Sigmoid colon (tissue), 7 donors: Measurements from ENCODE around the gene C1QTNF8. TPM values are rescaled to one million over a fixed set of nuclear protein-coding genes. Genes with fewer than 3 reads are reported as not detected.
A peak's percentile ranks its signal among the peaks of the same experiment; 100 is the strongest.

Experiments
- DNase-seq: peaks from one replicate; pipeline ENCODE4 v3.0.0-alpha.2; 2019
- H3K27ac ChIP-seq, 4 donors: fragments of 200-600 bp; sonication (generic); one replicate each; pipeline ENCODE4 v1.5.1; 2016 to 2019; ENCODE audit warnings: mild to moderate bottlenecking in 1 of 4
- H3K27me3 ChIP-seq, 3 donors: fragments of 200-600 bp; sonication (generic); one replicate each; pipeline ENCODE4 v1.5.1; 2019; ENCODE audit warnings: mild to moderate bottlenecking in 1 of 3
- H3K36me3 ChIP-seq, 4 donors: fragments of 200-600 bp; sonication (generic); one replicate each; pipeline ENCODE4 v1.5.1; 2016 to 2019
- H3K4me1 ChIP-seq, 4 donors: fragments of 200-600 bp; sonication (generic); one replicate each; pipeline ENCODE4 v1.5.1; 2017 to 2019
- H3K4me3 ChIP-seq, 4 donors: fragments of 200-600 bp; sonication (generic); one replicate each; pipeline ENCODE4 v1.5.1; 2017 to 2019; ENCODE audit warnings: mild to moderate bottlenecking in 2 of 4, moderate library complexity in 1 of 4
- H3K9me3 ChIP-seq, 4 donors: fragments of 200-600 bp in 3 of 4; sonication (generic) in 3 of 4; one replicate each; pipeline versions ENCODE4 v1.5.1 to v1.6.1; 2013 to 2019
- EP300 ChIP-seq, 4 donors: sonication (generic); formaldehyde crosslinking; IDR thresholded peaks; one replicate each; pipeline ENCODE4 v1.6.1; 2017; ENCODE audit warnings: antibody characterized with exemption in 4 of 4
- POLR2A ChIP-seq, 2 donors: fragments of 450-650 bp; IDR thresholded peaks; one replicate each; pipeline ENCODE4 v1.6.1; 2016; ENCODE audit warnings: antibody characterized with exemption in 2 of 2, mild to moderate bottlenecking in 2 of 2, moderate library complexity in 2 of 2
- POLR2AphosphoS5 ChIP-seq, 4 donors: sonication (generic); formaldehyde crosslinking; IDR thresholded peaks; one replicate each; pipeline ENCODE4 v1.6.1; 2017; ENCODE audit warnings: antibody characterized with exemption in 4 of 4
- WGBS, 2 donors: extraction: QIAGEN DNeasy Blood & Tissue Kit; methylation state at CpG; one replicate each; pipeline ENCODE4 v1.1.7; 2013; 5-methylcytosine and 5-hydroxymethylcytosine counted together
- intact Hi-C: fragments of 100-400 bp; cut with DNase I; formaldehyde crosslinking; loops from one replicate; pipeline ENCODE4 v1.15.1; 2023
- polyA plus RNA-seq, 3 donors: library from polyadenylated mRNA; stranded (reverse); fragments of 200-250 nt; gene quantifications; one replicate each; pipeline ENCODE4 v1.2.3, GENCODE V29; 2013
- total RNA-seq, 4 donors: library from RNA; depleted of rRNA; stranded (reverse); fragments of >200 nt; gene quantifications; one replicate each; pipeline ENCODE4 v1.1.0, GENCODE V29; 2016
- TF ChIP-seq, protein P1 (sequence below), 4 experiments: fragments of 450-650 bp in 3 of 4; fragments of 200-600 bp in 1 of 4; IDR thresholded peaks; one replicate each; pipeline ENCODE4 v1.5.1; 2016 to 2019; ENCODE audit warnings: antibody characterized with exemption in 4 of 4, mild to moderate bottlenecking in 3 of 4, moderate library complexity in 2 of 4
- donor health status: healthy with polysubstance abuse.
- donor health status: Bipolar disorder and iron deficiency.
- donor health status: healthy.

The C1QTNF8 gene
- total and polyA plus RNA-seq, 7 donors: not detected

DNA sequence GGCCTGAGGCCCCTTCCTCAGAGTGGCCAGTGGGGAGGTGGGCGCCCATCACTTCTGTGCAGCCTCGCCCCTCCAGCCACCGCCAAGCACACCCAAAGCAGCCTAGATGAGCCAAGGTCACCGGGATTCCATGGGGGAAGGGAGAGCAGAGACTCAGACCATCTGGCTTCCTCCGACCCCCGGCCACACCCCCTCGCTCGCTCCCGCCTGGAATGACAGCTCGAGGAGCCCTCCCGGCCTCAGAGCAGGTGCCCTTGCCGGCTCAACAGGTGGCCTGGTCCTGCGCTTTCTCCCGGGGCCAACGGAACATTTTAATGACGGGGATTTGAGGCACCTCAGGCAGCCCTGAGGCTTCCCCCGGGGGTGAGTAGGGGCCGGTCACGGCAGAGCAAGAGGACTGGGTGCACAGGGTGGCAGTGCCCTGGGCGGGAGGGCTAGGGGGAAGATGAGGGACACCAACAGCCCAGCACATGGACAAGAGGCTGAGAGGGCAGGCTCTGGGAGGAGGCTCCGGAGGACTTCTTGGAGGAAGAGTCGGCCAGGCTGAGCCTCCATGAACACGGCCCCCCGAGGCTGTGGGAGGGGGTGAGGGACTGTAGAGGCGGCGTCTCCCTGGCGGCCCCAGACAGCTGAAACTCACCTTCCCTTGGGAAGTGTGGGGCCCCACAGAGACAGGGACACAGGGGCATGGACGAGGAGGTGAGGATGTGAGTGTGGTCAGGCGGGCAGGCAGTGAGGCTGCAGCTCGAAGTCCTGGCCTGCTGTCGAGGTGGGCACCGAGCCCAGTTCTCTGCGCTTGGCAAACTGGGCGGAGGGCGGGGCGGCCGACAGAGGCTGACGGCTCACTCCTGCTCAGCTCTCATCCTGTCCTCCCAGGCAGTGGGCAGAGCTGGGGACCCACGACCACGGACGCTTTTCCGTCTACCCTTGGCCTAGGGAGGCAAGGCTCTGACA is 12.5 kb upstream of the C1QTNF8 start:
- peak; percentile 92 for DNase-seq
- Histone ChIP-seq H3K27ac (peak overlapping the region in 1 of 4 donors; percentile 37), H3K4me3 (no peak overlapping the region), H3K4me1 (peaks cover 0 to 17% (median 13%) of the 10 kb centered on the region in 4 donors), H3K36me3 (no peaks in the 10 kb centered on the region), H3K27me3 (peaks cover 1 to 28% (median 4%) of the 10 kb centered on the region in 3 donors), H3K9me3 (no peaks in the 10 kb centered on the region)
- TF ChIP-seq POLR2A (IDR thresholded peaks at IDR 0.05): no peak
- TF ChIP-seq POLR2AphosphoS5 (IDR thresholded peaks at IDR 0.05): peak in 1 of 4 donors; percentile 40
- TF ChIP-seq, protein P1, sequence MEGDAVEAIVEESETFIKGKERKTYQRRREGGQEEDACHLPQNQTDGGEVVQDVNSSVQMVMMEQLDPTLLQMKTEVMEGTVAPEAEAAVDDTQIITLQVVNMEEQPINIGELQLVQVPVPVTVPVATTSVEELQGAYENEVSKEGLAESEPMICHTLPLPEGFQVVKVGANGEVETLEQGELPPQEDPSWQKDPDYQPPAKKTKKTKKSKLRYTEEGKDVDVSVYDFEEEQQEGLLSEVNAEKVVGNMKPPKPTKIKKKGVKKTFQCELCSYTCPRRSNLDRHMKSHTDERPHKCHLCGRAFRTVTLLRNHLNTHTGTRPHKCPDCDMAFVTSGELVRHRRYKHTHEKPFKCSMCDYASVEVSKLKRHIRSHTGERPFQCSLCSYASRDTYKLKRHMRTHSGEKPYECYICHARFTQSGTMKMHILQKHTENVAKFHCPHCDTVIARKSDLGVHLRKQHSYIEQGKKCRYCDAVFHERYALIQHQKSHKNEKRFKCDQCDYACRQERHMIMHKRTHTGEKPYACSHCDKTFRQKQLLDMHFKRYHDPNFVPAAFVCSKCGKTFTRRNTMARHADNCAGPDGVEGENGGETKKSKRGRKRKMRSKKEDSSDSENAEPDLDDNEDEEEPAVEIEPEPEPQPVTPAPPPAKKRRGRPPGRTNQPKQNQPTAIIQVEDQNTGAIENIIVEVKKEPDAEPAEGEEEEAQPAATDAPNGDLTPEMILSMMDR (IDR thresholded peaks at IDR 0.05): no peak
- TF ChIP-seq EP300 (IDR thresholded peaks at IDR 0.05): no peak
- intact Hi-C loops: no loop called here
- WGBS, 2 donors: 19 to 44% methylated on average over 42 of the region's 42 CpGs

DNA sequence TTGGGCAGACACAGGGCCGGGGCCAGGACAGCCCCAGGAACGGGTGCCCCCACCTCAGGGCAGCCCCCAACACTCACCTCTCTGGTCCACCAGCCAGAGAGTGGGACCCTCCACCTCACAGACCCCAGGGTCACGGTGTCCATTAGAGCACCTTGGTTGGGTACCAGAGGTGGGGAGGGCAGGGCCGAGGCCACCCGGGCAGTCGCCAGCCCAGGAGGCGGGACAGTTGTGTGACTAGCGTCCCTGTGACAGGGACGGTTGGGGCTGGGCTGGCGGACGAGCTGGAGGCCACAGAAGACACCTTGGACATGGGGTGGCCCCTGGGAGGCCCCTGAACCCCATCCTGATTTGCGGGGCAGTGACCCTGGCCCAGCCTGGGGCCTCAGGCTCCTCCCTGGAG is 11.7 kb upstream of the C1QTNF8 start:
- no peak overlapping the region for H3K4me3 ChIP-seq
- intact Hi-C loops: no loop called here
- peaks cover 7 to 36% (median 11%) of the 10 kb centered on the region in 3 donors for H3K27me3 ChIP-seq
- no peaks in the 10 kb centered on the region for H3K9me3 ChIP-seq
- no peaks in the 10 kb centered on the region for H3K36me3 ChIP-seq
- WGBS, 2 donors: 39 to 73% methylated on average over 12 of the region's 12 CpGs
- DNase-seq: no peak
- H3K4me1 ChIP-seq: peaks cover 0 to 23% (median 19%) of the 10 kb centered on the region in 4 donors
- no peak overlapping the region for H3K27ac ChIP-seq
- TF ChIP-seq POLR2AphosphoS5 (IDR thresholded peaks at IDR 0.05): no peak
- no peak for TF ChIP-seq POLR2A (IDR thresholded peaks at IDR 0.05)
- TF ChIP-seq EP300 (IDR thresholded peaks at IDR 0.05): no peak
- TF ChIP-seq, protein P1 (IDR thresholded peaks at IDR 0.05): no peak

DNA sequence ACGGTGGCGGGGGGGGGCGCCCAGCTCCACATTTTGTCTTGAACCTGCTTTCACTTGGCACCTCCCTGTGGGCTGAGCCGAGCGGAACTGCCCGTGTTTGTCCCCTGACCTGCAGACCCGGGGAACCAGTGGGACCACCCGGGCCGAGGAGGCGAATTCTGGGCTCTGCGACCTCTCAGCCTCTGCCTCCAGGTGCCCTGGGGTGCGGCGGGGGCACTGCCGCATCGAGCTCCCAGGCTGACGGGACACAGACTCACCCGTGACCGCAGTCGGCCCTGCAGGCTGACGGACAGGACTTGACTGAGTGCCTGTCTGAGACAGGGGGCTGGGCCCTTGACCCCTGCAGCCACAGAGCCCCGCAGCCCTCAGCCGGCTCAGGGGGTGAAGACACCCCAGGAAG is 11.1 kb upstream of the C1QTNF8 start:
- Histone ChIP-seq H3K9me3 (no peaks in the 10 kb centered on the region), H3K4me1 (peaks cover 0 to 23% (median 19%) of the 10 kb centered on the region in 4 donors), H3K27ac (no peak overlapping the region), H3K4me3 (no peak overlapping the region), H3K36me3 (no peaks in the 10 kb centered on the region), H3K27me3 (peaks cover 10 to 40% (median 15%) of the 10 kb centered on the region in 3 donors)
- WGBS, 2 donors: 67 to 73% methylated on average over 22 of the region's 22 CpGs
- TF ChIP-seq POLR2A (IDR thresholded peaks at IDR 0.05) (no peak), POLR2AphosphoS5 (IDR thresholded peaks at IDR 0.05) (no peak), EP300 (IDR thresholded peaks at IDR 0.05) (no peak)
- TF ChIP-seq, protein P1 (IDR thresholded peaks at IDR 0.05): no peak
- intact Hi-C loops: no loop called here
- no peak for DNase-seq

DNA sequence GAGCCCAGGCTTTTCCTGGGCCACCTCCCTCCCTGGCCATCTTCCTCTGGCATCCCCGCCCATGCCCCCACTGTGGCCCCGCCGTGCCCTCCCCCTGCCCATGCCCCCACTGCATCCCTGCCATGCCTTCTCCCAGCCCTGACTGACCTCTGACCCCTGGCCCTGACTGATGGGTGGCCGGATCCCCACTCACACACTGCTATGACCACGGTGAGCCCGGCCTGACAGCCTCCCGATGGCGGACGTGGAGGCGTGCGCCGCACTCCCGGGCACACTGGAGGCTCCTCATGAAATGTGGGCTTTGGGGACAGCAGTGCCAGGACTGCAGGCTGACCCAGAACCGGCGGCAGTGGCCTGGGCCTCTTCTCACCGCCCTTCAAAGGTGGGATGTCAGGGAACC is 10.6 kb upstream of the C1QTNF8 start:
- Histone ChIP-seq H3K9me3 (no peaks in the 10 kb centered on the region), H3K4me3 (no peak overlapping the region), H3K27ac (no peak overlapping the region), H3K27me3 (peaks cover 13 to 45% (median 20%) of the 10 kb centered on the region in 3 donors), H3K36me3 (no peaks in the 10 kb centered on the region), H3K4me1 (peaks cover 0 to 23% (median 19%) of the 10 kb centered on the region in 4 donors)
- TF ChIP-seq EP300 (IDR thresholded peaks at IDR 0.05): no peak
- TF ChIP-seq, protein P1 (IDR thresholded peaks at IDR 0.05): peak in 1 of 4 experiments; percentile 41
- WGBS, 2 donors: 69 to 82% methylated on average over 16 of the region's 16 CpGs
- DNase-seq: no peak
- intact Hi-C loops: loop anchor here (1.0 kb wide), 1 partner anchor 88 kb away; no protein-coding TSS in a partner anchor
